ENCODE results near the gene TMCC3.

- no peak for TF ChIP-seq CTCF (IDR thresholded peaks at IDR 0.05; ENCODE audit: poor library complexity, severe bottlenecking)
- TF ChIP-seq EP300 (conservative IDR thresholded peaks at IDR 0.05; ENCODE audit: poor library complexity, severe bottlenecking) = no peak
- no peak for TF ChIP-seq REST (IDR thresholded peaks at IDR 0.05; ENCODE audit: borderline replicate concordance)
- no peak for TF ChIP-seq EZH2 (IDR thresholded peaks at IDR 0.05; ENCODE audit: borderline replicate concordance, insufficient read depth, low read length, poor library complexity, severe bottlenecking)
- no peak for TF ChIP-seq POLR2AphosphoS5 (IDR thresholded peaks at IDR 0.05)
- TF ChIP-seq TAF1 (IDR thresholded peaks at IDR 0.05; ENCODE audit: low read depth) = no peak
- no peak for TF ChIP-seq RAD21 (conservative IDR thresholded peaks at IDR 0.05)
- TF ChIP-seq SMC3 (conservative IDR thresholded peaks at IDR 0.05; ENCODE audit: poor library complexity) = no peak
Measured at GRCh38 chr12:94538318-94538717, 112.0 kb downstream of the TMCC3 start.

All from neural cell (in vitro differentiated cells).